ENCODE measurements around the gene IL17F.
A peak's percentile ranks its signal among the peaks of the same experiment; 100 is the strongest.
"Not testable (repeated sequence)": the region's sequence is repeated elsewhere in the genome, so short reads cannot be mapped to it uniquely, and the experiment has no call there.

IL17F gene

GRCh38 chr6:52243282-52243893, 912 bp downstream of the IL17F start:
- DNase-seq = no peak

DNA sequence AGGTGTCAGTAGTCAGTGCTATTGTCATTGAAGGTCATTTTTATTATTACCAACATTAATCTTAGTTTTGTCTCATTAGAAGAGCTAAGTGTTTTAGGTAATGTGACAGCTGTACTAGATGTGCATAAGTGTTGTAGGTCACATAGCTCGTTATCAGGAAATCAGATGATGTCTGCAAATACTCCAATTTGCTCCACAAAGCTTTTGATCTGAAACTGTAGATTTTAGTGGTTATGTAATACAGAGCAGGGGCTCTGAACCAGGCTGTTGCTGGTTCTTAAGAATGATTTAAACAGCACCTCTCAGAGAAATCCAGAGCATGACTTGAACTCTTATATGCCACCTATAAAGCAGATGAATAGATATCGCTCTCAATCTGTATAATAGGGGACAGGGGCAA, 2.5 kb downstream of the IL17F start:
- DNase-seq = no peak

- DNase-seq = no peak
Observed at GRCh38 chr6:52233975-52234823, 10.1 kb downstream of the IL17F start.

DNA sequence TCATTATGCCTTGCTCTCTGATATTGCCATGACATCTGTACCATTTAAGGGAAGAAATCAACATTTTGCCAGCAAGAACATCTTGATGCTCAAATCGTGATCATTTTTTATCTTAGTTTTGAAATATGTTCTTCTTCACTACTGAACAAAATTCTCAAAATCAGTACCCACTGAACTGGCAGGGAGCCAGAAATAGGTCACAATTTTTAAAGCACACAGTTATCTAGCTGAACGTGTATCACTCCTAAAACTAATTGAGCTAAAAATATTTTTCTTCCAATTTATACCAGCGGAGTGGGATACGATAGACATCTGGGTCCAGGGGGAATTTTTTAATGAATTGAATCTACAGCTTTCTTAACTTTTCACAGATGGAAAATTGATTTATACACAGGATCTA, 11.3 kb downstream of the IL17F start:
- DNase-seq = no peak

GRCh38 chr6:52231406-52232127, 12.7 kb downstream of the IL17F start:
- peak; percentile 3 for DNase-seq

DNA sequence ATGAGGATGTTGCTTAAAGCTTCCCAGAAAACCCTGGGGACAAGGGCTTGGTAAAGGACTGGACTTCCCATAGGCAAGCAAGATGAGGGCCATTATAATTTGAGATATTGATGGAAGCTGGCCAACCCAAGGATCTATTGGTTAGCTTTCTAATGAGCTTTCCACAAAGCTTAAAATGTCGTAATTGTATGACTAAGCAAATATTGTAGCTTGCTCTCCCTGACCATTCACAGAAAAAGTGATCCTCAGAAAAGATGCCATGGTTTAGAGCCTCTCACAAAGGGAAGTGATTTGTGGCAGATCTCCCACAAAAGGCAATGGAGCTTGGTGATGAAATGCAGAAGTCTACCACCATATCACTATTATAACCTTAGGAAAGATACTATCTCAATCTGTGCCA, 13.6 kb downstream of the IL17F start:
- no peak for DNase-seq

DNA sequence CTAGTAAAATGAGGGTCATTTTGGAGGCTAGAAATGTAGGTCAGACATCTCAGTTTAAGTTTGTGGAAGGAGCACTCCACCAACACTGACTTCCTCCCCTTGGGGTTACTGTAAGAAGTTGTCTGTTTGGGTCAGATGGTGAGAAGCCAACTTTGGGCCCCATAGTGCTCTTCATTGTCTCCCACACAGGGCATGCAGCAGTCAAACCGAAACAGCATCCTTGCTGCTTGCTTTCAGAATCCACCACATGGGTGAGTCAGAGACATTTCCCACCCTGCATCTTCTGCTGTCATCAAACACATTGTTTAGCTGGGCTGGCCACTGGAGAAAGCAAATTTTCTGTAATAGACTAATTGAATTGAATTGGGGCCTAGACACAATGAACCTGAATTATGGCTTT, 16.8 kb downstream of the IL17F start:
- no peak for DNase-seq

GRCh38 chr6:52221302-52221701, 23.0 kb downstream of the IL17F start:
- no peak for DNase-seq

- DNase-seq = no peak
Observed at GRCh38 chr6:52217761-52218160, 26.5 kb downstream of the IL17F start.

GRCh38 chr6:52216932-52217575, 27.2 kb downstream of the IL17F start:
- DNase-seq = no peak

GRCh38 chr6:52215787-52216186, 28.5 kb downstream of the IL17F start:
- no peak for DNase-seq

DNA sequence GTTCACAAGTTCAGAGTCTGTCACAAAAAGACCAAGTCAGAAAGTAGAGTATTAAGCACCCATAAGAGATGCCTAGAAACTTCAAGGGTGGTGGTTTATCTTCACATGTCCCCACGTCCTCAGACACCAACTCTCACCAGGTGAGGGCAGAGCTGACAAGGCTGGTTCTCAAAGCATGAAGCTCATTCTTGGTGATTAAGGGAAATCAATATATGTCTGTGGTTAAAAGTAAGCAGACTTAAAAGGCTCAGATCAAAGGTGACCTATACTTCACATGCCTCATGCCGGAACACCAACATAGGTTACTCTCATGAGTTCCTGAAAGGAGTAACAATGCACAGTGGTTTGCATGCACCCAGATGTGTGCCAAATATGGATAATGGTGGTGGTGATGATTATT, 31.2 kb downstream of the IL17F start:
- DNase-seq = peak; percentile 10

- DNase-seq = no peak
Observed at GRCh38 chr6:52210227-52210626, 34.1 kb downstream of the IL17F start.

- no peak for DNase-seq
Observed at GRCh38 chr6:52209770-52210169, 34.5 kb downstream of the IL17F start.

GRCh38 chr6:52208612-52209011, 35.7 kb downstream of the IL17F start:
- no peak for DNase-seq

DNA sequence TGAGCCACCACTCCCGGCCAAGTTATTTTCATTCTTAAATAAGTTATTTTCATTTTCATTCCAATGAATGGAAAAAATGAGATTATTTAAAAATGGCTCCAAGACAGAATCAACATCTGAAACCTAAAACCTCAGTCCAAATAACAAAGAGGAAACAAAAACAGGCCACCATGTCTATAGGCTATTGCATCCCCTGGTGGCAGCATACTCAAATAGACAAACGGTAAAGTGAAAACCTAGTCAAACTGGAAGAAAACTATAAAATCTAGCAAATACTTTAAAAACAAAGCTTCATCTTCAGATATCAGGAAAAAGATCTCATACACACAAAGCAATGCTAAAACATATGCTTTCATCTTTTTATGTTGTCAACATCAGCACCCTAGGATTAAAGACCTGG, 37.2 kb downstream of the IL17F start:
- DNase-seq = no peak

DNA sequence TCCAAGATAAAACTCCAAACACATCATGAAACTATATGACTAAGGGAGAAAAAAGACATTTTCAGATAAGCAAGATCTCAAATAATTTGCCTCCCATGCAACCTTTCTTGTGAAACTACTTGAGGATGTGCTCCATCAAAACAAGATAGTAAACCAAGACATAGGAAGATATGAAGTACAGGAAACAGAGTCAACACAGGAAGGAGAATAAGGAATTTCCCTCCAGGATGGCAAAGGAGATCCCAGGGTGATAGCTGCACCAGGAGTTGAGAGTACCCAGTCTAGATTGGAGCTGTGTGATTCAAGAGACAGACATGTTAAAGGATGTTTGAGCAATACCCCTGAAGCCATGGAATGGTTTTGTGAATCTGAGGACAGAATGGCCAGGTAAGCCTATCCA, 42.8 kb downstream of the IL17F start:
- no peak for DNase-seq

DNA sequence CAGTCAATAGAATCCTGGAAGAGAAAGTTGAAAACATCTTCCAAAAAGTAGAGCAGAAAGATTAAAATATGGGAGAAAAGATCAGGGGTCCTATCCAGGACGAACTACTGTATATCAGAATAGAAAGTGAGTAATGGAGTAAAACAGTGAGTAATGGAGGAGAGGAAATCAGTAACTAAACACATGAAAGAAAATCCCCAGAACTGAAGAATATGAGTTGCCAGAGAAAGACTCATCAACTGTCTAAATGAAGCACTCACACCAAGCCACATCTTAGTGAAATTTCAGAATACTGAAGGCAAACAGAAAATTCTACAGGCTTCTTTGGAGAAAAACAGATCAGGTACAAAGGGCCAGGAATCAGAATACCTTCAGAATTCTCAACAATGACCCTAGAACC, 43.3 kb downstream of the IL17F start:
- DNase-seq = no peak

DNA sequence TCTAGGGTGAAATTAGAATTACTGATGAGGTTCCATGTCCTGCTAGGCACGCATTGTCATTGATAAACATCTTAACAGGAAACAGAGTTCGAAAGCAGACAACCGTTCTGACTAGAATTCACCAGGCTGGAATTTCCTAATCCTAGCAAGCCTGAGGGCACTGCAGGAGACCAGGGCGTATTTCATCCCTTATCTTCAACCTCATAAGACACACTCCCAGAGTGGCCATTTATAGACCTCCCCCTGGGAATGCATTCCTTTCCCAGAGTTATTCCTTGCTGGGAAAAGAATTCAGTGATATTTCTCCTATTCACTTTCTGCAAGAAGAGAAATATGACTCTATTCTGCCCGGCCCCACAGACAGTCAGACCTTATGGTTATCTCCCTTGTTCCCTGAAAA, 44.2 kb downstream of the IL17F start:
- DNase-seq = not testable (repeated sequence)

DNA sequence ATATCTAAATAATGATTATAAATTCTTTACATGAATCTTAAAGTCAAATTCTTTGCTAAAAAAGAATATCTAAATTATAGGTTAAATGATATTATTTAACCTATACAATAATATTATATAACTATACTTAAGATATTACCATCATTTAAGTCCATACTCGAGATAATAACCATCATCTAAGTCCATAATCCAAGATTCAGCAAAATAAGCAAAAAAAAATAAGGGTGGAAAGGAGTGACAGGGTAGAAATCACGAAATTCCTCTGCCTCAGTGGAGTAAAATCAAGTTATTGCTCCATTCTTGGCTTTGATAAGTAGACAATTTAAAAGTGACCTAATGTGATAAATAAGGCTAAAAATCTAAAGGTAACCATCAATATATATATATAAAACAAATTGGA, 48.4 kb downstream of the IL17F start:
- no peak for DNase-seq

GRCh38 chr6:52191824-52192223, 52.5 kb downstream of the IL17F start:
- no peak for DNase-seq

- no peak for DNase-seq
Observed at GRCh38 chr6:52190409-52190808, 53.9 kb downstream of the IL17F start.

DNA sequence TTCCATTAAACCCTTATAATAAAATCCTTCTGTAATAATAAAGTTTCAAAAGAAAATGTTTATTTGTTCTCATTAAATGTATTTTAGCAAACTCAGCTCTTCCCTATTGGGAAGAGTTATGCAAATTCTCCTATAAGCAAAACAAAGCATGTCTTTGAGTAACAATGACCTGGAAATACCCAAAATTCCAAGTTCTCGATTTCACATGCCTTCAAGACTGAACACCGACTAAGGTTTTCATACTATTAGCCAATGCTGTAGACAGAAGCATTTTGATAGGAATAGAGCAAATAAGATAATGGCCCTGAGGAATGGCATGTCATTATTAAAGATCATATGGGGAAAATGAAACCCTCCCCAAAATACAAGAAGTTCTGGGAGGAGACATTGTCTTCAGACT, 54.3 kb downstream of the IL17F start:
- no peak for DNase-seq
